HG03025 (cell line): ENCODE results near the gene TIMM10.

Experiments
- ATAC-seq: cut with Tn5 transposase; IDR thresholded peaks from one replicate; pipeline ENCODE4 v1.9.1; 2021; ENCODE audit warnings: mild to moderate bottlenecking, moderate library complexity; ENCODE audit not compliant: unreplicated experiment, low FRiP score

TIMM10 gene

GRCh38 chr11:57487021-57487778 is 43.4 kb downstream of the TIMM10 start:
- no peak for ATAC-seq

GRCh38 chr11:57485217-57485990 is 45.1 kb downstream of the TIMM10 start:
- ATAC-seq, result no peak

DNA sequence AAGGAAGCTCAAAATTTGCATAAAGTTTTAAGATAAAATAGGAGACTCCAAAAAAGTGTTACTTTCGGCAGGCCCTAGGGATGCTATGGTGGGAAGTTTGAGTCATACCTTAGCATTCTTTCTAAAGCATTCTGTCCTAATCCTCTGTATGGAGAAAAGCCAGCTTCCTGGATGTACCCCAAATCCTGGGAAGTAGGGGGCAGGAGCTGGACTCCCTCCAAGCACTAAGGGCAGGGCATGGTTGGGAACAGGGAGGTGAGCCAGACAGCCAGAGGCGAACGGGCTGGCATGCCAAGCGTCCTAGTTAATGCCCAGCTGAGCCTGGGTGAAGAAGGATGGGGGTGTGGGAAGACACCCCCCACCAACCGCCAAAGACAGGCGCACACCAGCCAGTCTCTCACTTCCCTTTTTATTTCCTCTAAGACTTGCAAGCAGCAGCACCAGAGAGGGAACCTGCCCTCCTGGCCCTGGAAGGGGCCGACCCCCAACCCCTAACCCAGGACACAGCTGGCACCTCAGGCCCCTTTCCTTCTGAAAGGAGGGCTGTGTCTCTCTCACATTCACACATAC is 46.3 kb downstream of the TIMM10 start:
- ATAC-seq, result peak; percentile 52

DNA sequence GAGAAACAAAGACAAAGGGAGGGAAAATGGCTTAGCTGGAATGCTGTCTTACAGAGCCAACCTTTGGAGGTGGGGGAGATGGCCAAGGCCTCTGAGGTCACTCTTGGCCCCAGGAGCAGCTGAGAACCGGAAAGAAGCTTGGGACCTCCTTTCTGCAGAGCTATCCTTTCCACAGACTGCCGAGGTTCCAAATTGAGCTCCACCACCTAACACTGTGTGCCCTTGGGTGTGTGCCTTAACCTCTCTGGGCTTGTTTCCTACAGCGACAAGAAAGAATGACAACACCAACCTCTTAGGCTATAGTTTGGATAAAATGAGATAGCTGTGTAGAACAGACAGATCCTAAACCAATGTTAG is 47.0 kb downstream of the TIMM10 start:
- ATAC-seq, result no peak

- ATAC-seq, result no peak
Observed at GRCh38 chr11:57482782-57483561, 47.6 kb downstream of the TIMM10 start.

- no peak for ATAC-seq
Observed at GRCh38 chr11:57481915-57482781, 48.4 kb downstream of the TIMM10 start.

DNA sequence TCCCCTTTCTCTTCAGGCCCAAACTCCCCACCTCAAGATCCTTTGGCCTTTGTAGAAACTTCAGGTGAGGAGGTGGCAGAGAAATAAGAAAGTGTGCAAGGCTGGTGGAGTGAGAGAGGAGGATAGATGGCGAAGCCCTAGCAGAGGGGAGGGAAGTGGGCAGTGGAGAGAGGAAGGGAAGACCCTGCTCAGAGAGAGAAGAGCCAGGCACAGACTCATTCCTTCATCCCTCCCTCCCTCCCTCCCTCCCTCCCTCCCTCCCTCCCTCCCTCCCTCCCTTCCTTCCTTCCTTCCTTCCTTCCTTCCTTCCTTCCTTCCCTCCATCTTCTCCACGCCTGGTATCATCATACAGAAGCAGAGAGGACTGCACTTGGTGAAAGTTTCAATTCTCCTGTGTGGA is 49.2 kb downstream of the TIMM10 start:
- ATAC-seq, result no peak

DNA sequence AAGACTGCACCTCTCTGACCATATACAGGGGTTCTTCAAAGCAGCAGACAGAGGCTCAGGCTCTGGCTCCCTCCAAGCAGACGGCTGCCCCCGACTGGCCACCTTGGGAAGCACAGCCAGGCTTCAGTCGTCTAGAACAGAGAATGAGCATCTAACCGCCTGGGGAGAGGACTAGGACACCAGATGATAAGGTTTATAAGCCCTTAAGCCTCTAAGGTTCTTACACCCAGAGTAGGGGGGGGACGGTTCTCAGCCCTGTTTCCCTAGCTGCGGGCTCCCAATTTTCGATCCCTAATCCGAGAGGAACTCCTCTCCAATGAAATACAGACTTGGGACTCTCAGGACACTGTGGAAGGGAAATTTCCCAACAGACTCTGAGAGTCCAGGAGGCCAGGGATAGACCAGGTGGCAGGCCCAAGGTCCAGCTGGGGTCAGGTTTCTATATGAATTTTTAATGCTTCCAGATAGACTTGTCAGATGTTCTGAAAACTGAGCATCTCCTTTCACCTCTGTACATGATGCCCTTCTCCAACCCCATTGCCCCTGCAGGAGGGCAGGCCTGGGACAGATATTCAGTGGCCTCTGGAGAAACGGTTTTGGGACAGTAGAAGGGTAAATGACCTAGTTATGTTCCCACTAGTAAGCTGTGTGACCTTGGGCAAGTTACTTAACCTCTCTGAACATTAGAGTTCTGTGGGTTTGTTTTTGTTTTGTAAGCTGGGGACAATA is 50.0 kb downstream of the TIMM10 start:
- no peak for ATAC-seq

DNA sequence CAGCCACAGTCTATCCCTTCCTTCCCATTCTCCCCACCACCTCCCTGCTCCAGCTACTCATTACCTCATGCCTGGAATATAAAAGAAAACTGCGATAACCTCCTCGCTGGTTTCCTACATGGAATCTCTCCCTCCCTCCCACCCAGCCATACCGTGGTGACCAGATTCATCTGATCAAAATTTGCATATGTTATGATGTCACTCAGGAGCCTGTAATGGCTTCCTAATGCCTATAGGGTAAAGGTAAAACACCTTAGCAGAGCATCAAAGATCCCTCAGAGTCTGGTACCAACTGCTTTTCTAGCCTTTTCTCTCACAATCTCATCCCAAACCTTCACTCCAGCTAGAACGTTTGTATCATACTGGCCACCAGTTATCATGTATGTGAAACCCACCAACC is 50.6 kb downstream of the TIMM10 start:
- no peak for ATAC-seq

DNA sequence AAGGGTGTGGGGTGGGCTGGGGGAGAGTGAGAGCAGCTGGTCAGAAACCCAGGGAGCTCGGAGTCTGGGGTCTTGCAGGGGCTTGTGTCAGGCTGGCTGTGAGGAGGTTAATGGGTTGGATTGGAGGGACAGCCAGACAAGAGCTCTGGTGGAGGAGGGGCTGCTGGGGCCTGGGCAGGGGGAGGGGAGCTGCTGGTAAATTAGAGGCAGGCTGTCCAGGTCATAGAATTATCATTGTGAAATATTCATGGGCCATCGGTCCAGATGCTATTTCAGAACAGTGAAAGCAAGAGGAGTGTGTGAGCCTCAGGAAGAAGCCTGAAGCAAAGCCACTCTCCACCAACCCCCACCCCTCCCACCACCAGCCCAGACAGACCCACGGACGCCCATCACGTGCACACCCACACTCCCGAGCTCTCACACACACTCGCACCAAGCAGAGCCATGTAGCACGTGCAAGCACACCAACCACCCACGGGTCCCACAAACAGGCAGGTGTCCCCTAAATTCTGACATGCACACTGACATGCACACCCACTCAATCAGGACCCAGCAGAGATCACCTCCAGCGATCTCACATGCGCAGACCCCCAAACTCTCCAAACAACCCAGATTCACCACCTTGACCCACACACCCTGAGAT is 51.4 kb downstream of the TIMM10 start:
- ATAC-seq, result no peak
